ENCODE measurements around the gene USP49.
A peak's percentile ranks its signal among the peaks of the same experiment; 100 is the strongest.
"Not testable (repeated sequence)": the region's sequence is repeated elsewhere in the genome, so short reads cannot be mapped to it uniquely, and the experiment has no call there.

The USP49 gene

GRCh38 chr6:41813469-41813868 is 81.7 kb downstream of the USP49 start:
- no peak for DNase-seq (ENCODE audit: low read depth, low spot score)

GRCh38 chr6:41811946-41812345 is 83.2 kb downstream of the USP49 start:
- not testable (repeated sequence) for DNase-seq (ENCODE audit: low read depth, low spot score)

GRCh38 chr6:41811095-41811494 is 84.1 kb downstream of the USP49 start:
- no peak for DNase-seq (ENCODE audit: low read depth, low spot score)

GRCh38 chr6:41805830-41806774 is 89.1 kb downstream of the USP49 start:
- DNase-seq (ENCODE audit: low read depth, low spot score): no peak

- DNase-seq (ENCODE audit: low read depth, low spot score): peak; percentile 56
Observed at GRCh38 chr6:41801380-41801779, 93.8 kb downstream of the USP49 start.

- no peak for DNase-seq (ENCODE audit: low read depth, low spot score)
Observed at GRCh38 chr6:41799559-41799911, 95.6 kb downstream of the USP49 start.

- no peak for DNase-seq (ENCODE audit: low read depth, low spot score)
Observed at GRCh38 chr6:41798901-41799558, 96.1 kb downstream of the USP49 start.

- no peak for DNase-seq (ENCODE audit: low read depth, low spot score)
Observed at GRCh38 chr6:41796474-41796873, 98.7 kb downstream of the USP49 start.

GRCh38 chr6:41791984-41792383 is 103.2 kb downstream of the USP49 start:
- DNase-seq (ENCODE audit: low read depth, low spot score): no peak

- DNase-seq (ENCODE audit: low read depth, low spot score): no peak
Observed at GRCh38 chr6:41791305-41791704, 103.9 kb downstream of the USP49 start.

- no peak for DNase-seq (ENCODE audit: low read depth, low spot score)
Observed at GRCh38 chr6:41790045-41790444, 105.1 kb downstream of the USP49 start.

- no peak for DNase-seq (ENCODE audit: low read depth, low spot score)
Observed at GRCh38 chr6:41789390-41789724, 105.8 kb downstream of the USP49 start.

GRCh38 chr6:41787219-41787917 is 107.8 kb downstream of the USP49 start, which contains the start of gene TOMM6:
Gene TOMM6 (plus strand): TSS chr6:41787694. CDS start chr6:41787698, 4 bp downstream.
- peak; percentile 98 for DNase-seq (ENCODE audit: low read depth, low spot score)

GRCh38 chr6:41786451-41787218 is 108.5 kb downstream of the USP49 start:
- peak; percentile 96 for DNase-seq (ENCODE audit: low read depth, low spot score)

GRCh38 chr6:41785689-41786450 is 109.3 kb downstream of the USP49 start:
- DNase-seq (ENCODE audit: low read depth, low spot score): peak; percentile 69

GRCh38 chr6:41785254-41785653 is 109.9 kb downstream of the USP49 start:
- DNase-seq (ENCODE audit: low read depth, low spot score): no peak

GRCh38 chr6:41784581-41785171 is 110.5 kb downstream of the USP49 start:
- DNase-seq (ENCODE audit: low read depth, low spot score): no peak

GRCh38 chr6:41783106-41783780 is 111.9 kb downstream of the USP49 start:
- no peak for DNase-seq (ENCODE audit: low read depth, low spot score)

GRCh38 chr6:41781366-41781730 is 113.8 kb downstream of the USP49 start:
- no peak for DNase-seq (ENCODE audit: low read depth, low spot score)

Data from astrocyte of the hippocampus (primary cell).